SU-DHL-6 (cell line): Measurements from ENCODE around the gene ELANE.

Experiments
- CTCF ChIP-seq: fragments of 200-600 bp; sonication (generic); IDR thresholded peaks from one replicate; pipeline ENCODE4 v1.5.1; 2017; ENCODE audit warnings: antibody characterized with exemption, mild to moderate bottlenecking, low read length, moderate library complexity; ENCODE audit not compliant: insufficient read depth, poor library complexity, severe bottlenecking
- EZH2phosphoT487 ChIP-seq: fragments of 200-600 bp; sonication (generic), shearing (Covaris generic); conservative IDR thresholded peaks from 2 replicates; pipeline ENCODE4 v1.6.1; 2018; ENCODE audit warnings: mild to moderate bottlenecking, antibody characterized with exemption, low read length, moderate library complexity, mixed read lengths

GRCh38 chr19:903266-903797 is 51.2 kb downstream of the ELANE start:
- TF ChIP-seq CTCF, result no peak
- TF ChIP-seq EZH2phosphoT487, result no peak
